ENCODE results near the gene SPACA4.

Gene SPACA4

GRCh38 chr19:48617146-48617937, 10.8 kb downstream of the SPACA4 start:
- DNase-seq (ENCODE audit: low spot score) = no peak
- in situ Hi-C loops (cut with MboI; ENCODE audit: low pct_unique_long_range_greater_than_20kb, low sequenced_read_pairs, unreplicated experiment) = no loop called here
- TF ChIP-seq CTCF (IDR thresholded peaks at IDR 0.05; ENCODE audit: extremely low read depth, insufficient read depth, missing control alignments) = no peak

GRCh38 chr19:48618278-48618915, 11.9 kb downstream of the SPACA4 start:
- TF ChIP-seq CTCF (IDR thresholded peaks at IDR 0.05; ENCODE audit: extremely low read depth, insufficient read depth, missing control alignments) = no peak
- no peak for DNase-seq (ENCODE audit: low spot score)
- in situ Hi-C loops (cut with MboI; ENCODE audit: low pct_unique_long_range_greater_than_20kb, low sequenced_read_pairs, unreplicated experiment) = no loop called here

- no peak for TF ChIP-seq CTCF (IDR thresholded peaks at IDR 0.05; ENCODE audit: extremely low read depth, insufficient read depth, missing control alignments)
- in situ Hi-C loops (cut with MboI; ENCODE audit: low pct_unique_long_range_greater_than_20kb, low sequenced_read_pairs, unreplicated experiment) = no loop called here
- DNase-seq (ENCODE audit: low spot score) = peak; percentile 99
Observed at GRCh38 chr19:48618916-48619691, 12.6 kb downstream of the SPACA4 start, which contains the start of the genes RPL18 and SPHK2. Gene RPL18, minus strand, starts transcription at chr19:48619178. Its CDS starts 35 bp downstream, at chr19:48619143. Gene SPHK2, plus strand, starts transcription at chr19:48619506. Its CDS starts 1,009 bp downstream, at chr19:48620515.

GRCh38 chr19:48619692-48620585, 13.4 kb downstream of the SPACA4 start:
- in situ Hi-C loops (cut with MboI; ENCODE audit: low pct_unique_long_range_greater_than_20kb, low sequenced_read_pairs, unreplicated experiment) = no loop called here
- no peak for DNase-seq (ENCODE audit: low spot score)

GRCh38 chr19:48623556-48624066, 17.1 kb downstream of the SPACA4 start:
- DNase-seq (ENCODE audit: low spot score) = no peak

More at GRCh38 chr19:48619692-48620585, 13.4 kb downstream of the SPACA4 start:
- no peak for TF ChIP-seq CTCF (IDR thresholded peaks at IDR 0.05; ENCODE audit: extremely low read depth, insufficient read depth, missing control alignments)

More at GRCh38 chr19:48623556-48624066, 17.1 kb downstream of the SPACA4 start:
- in situ Hi-C loops (cut with MboI; ENCODE audit: low pct_unique_long_range_greater_than_20kb, low sequenced_read_pairs, unreplicated experiment) = no loop called here
- no peak for TF ChIP-seq CTCF (IDR thresholded peaks at IDR 0.05; ENCODE audit: extremely low read depth, insufficient read depth, missing control alignments)
